ENCODE measurements around the gene C11orf58. TPM values are rescaled to one million over a fixed set of nuclear protein-coding genes. Genes with fewer than 3 reads are reported as not detected.

Gene C11orf58
- total RNA-seq, 2 experiments from 2014 or later = 142 to 193 TPM

- no peak for DNase-seq
- Mint-ChIP-seq H3K36me3 (ENCODE audit: low read depth) (no peaks in the 10 kb centered on the region), H3K27me3 (no peaks in the 10 kb centered on the region), H3K9me3 (ENCODE audit: low read depth) (no peaks in the 10 kb centered on the region), H3K4me1 (no peaks in the 10 kb centered on the region), H3K4me3 (no peak overlapping the region), H3K27ac (no peak overlapping the region)
- CTCF ChIA-PET = interaction anchor here (1.0 kb wide), 1 partner anchor 13 kb away, joined by 3 read pairs; no protein-coding TSS in a partner anchor
- no peak for ATAC-seq
- intact Hi-C loops (cut with DNase I, micrococcal nuclease) = no loop called here
- POLR2A ChIA-PET = no interaction called here
Measured at GRCh38 chr11:16807306-16807705, 68.9 kb downstream of the C11orf58 start.

All from activated CD4-positive, alpha-beta T cell treated with anti-CD3 and anti-CD28 coated beads for 36 hours (primary cell).